Vagina (tissue), 2 donors: ENCODE data around the gene EFHC1. TPM values are rescaled to one million over a fixed set of nuclear protein-coding genes. Genes with fewer than 3 reads are reported as not detected.

ENCODE experiments used
- DNase-seq, 2 donors: peaks; one replicate each; pipeline ENCODE4 v3.0.0-alpha.2; 2017; ENCODE audit errors: extremely low spot score in 2 of 2
- H3K27ac ChIP-seq: fragments of 200-600 bp; sonication (generic); one replicate; pipeline ENCODE4 v1.5.1; 2019
- H3K27me3 ChIP-seq: fragments of 200-600 bp; sonication (generic); one replicate; pipeline ENCODE4 v1.5.1; 2019
- H3K36me3 ChIP-seq, 2 donors: fragments of 200-600 bp; sonication (generic); one replicate each; pipeline ENCODE4 v1.5.1; 2017 to 2019
- H3K4me1 ChIP-seq: fragments of 200-600 bp; sonication (generic); one replicate; pipeline ENCODE4 v1.5.1; 2019
- H3K4me3 ChIP-seq, 2 donors: fragments of 200-600 bp; sonication (generic); 1 replicate in 1 of 2; 2 replicates in 1 of 2; pipeline ENCODE4 v1.5.1; 2016 to 2019
- H3K9me3 ChIP-seq: fragments of 200-600 bp; sonication (generic); one replicate; pipeline ENCODE4 v1.5.1; 2019
- CTCF ChIP-seq, 3 experiments: fragments of 450-650 bp in 2 of 3; fragments of 200-600 bp in 1 of 3; sonication (generic) in 1 of 3; IDR thresholded peaks; one replicate each; pipeline ENCODE4 v1.5.1; 2017 to 2019; ENCODE audit warnings: antibody characterized with exemption in 3 of 3, mild to moderate bottlenecking in 2 of 3, moderate library complexity in 2 of 3
- POLR2A ChIP-seq, 2 donors: fragments of 450-650 bp; IDR thresholded peaks; one replicate each; pipeline ENCODE4 v1.6.1; 2017; ENCODE audit warnings: antibody characterized with exemption in 2 of 2, mild to moderate bottlenecking in 2 of 2, moderate library complexity in 2 of 2
- POLR2AphosphoS5 ChIP-seq, 2 donors: sonication (generic); formaldehyde crosslinking; IDR thresholded peaks; one replicate each; pipeline ENCODE4 v1.9.0; 2017; ENCODE audit warnings: antibody characterized with exemption in 2 of 2, mild to moderate bottlenecking in 2 of 2, low read depth in 1 of 2; ENCODE audit not compliant: insufficient read depth in 1 of 2
- intact Hi-C: fragments of 100-400 bp; cut with DNase I; formaldehyde crosslinking; loops from one replicate; pipeline ENCODE4 v1.15.1; 2023
- total RNA-seq: library from RNA; depleted of rRNA; stranded (reverse); fragments of >200 nt; gene quantifications from one replicate; pipeline ENCODE4 v1.2.3, GENCODE V29; 2016

Gene EFHC1
- total RNA-seq, 1 donor from 2014 or later, result 27.0 TPM

GRCh38 chr6:52503323-52503747, 83.2 kb downstream of the EFHC1 start:
- Histone ChIP-seq H3K4me3 (no peak overlapping the region), H3K27me3 (no peaks in the 10 kb centered on the region), H3K4me1 (peaks cover 39% of the 10 kb centered on the region), H3K36me3 (peaks cover 0 to 15% of the 10 kb centered on the region in 2 donors), H3K9me3 (no peaks in the 10 kb centered on the region), H3K27ac (peak overlapping the region; percentile 26)
- intact Hi-C loops, result no loop called here
- no peak for TF ChIP-seq POLR2A (IDR thresholded peaks at IDR 0.05)
- TF ChIP-seq CTCF (IDR thresholded peaks at IDR 0.05), result peak in 1 of 3 experiments; percentile 3
- no peak for DNase-seq

- Histone ChIP-seq H3K4me1 (peaks cover 39% of the 10 kb centered on the region), H3K9me3 (no peaks in the 10 kb centered on the region), H3K27ac (peak overlapping the region; percentile 26), H3K36me3 (peaks cover 0 to 23% of the 10 kb centered on the region in 2 donors), H3K4me3 (no peak overlapping the region), H3K27me3 (no peaks in the 10 kb centered on the region)
- TF ChIP-seq CTCF (IDR thresholded peaks at IDR 0.05) (no peak), POLR2AphosphoS5 (IDR thresholded peaks at IDR 0.05; ENCODE audit: insufficient read depth in 1 of 2, low read depth in 1 of 2) (peak; percentile 61 to 68), POLR2A (IDR thresholded peaks at IDR 0.05) (no peak)
- DNase-seq, result no peak
- intact Hi-C loops, result no loop called here
Measured at GRCh38 chr6:52503851-52504781, 84.0 kb downstream of the EFHC1 start.

- DNase-seq, result no peak
- Histone ChIP-seq H3K4me3 (no peak overlapping the region), H3K36me3 (peaks cover 0 to 27% of the 10 kb centered on the region in 2 donors), H3K4me1 (peaks cover 39% of the 10 kb centered on the region), H3K27me3 (no peaks in the 10 kb centered on the region), H3K27ac (peak overlapping the region; percentile 26), H3K9me3 (no peaks in the 10 kb centered on the region)
- no peak for TF ChIP-seq CTCF (IDR thresholded peaks at IDR 0.05)
- no peak for TF ChIP-seq POLR2AphosphoS5 (IDR thresholded peaks at IDR 0.05; ENCODE audit: insufficient read depth in 1 of 2, low read depth in 1 of 2)
- TF ChIP-seq POLR2A (IDR thresholded peaks at IDR 0.05), result no peak
- intact Hi-C loops, result no loop called here
Measured at GRCh38 chr6:52504782-52505136, 84.6 kb downstream of the EFHC1 start.

GRCh38 chr6:52505726-52506409, 85.7 kb downstream of the EFHC1 start:
- no peak for DNase-seq
- intact Hi-C loops, result no loop called here
- H3K9me3 ChIP-seq, result no peaks in the 10 kb centered on the region
- no peaks in the 10 kb centered on the region for H3K27me3 ChIP-seq
- H3K36me3 ChIP-seq, result peaks cover 0 to 27% of the 10 kb centered on the region in 2 donors
- TF ChIP-seq POLR2A (IDR thresholded peaks at IDR 0.05) (no peak), CTCF (IDR thresholded peaks at IDR 0.05) (no peak), POLR2AphosphoS5 (IDR thresholded peaks at IDR 0.05; ENCODE audit: insufficient read depth in 1 of 2, low read depth in 1 of 2) (no peak)
- H3K4me3 ChIP-seq, result no peak overlapping the region
- H3K4me1 ChIP-seq, result peaks cover 32% of the 10 kb centered on the region
- no peak overlapping the region for H3K27ac ChIP-seq
